HepG2 (cell line): ENCODE data around the gene LZTR1. TPM values are rescaled to one million over a fixed set of nuclear protein-coding genes. Genes with fewer than 3 reads are reported as not detected.

ENCODE experiments used
- CBX1 ChIP-seq: IDR thresholded peaks from one replicate; pipeline ENCODE4 v1.6.1; 2016; ENCODE audit warnings: antibody characterized with exemption, low read depth
- CENPT ChIP-seq: sonication (generic); formaldehyde crosslinking; IDR thresholded peaks from 2 replicates; pipeline ENCODE4 v1.8.0; 2022; ENCODE audit warnings: low read depth, mild to moderate bottlenecking, moderate library complexity, missing genetic modification reagents
- DZIP1 ChIP-seq: sonication (generic); formaldehyde crosslinking; IDR thresholded peaks from 2 replicates; pipeline ENCODE4 v1.5.0; 2020; ENCODE audit warnings: mild to moderate bottlenecking, missing genetic modification reagents
- FIP1L1 ChIP-seq: fragments of 200-400 bp; formaldehyde crosslinking; IDR thresholded peaks from 2 replicates; pipeline ENCODE4 v1.6.1; 2018; ENCODE audit warnings: low read depth, mild to moderate bottlenecking, low read length, moderate library complexity, borderline replicate concordance; ENCODE audit not compliant: insufficient read depth
- KDM6A ChIP-seq: IDR thresholded peaks from 2 replicates; pipeline ENCODE4 v1.6.1; 2016; ENCODE audit warnings: low read depth
- NFYB ChIP-seq: sonication (generic); formaldehyde crosslinking; IDR thresholded peaks from 2 replicates; pipeline ENCODE4 v1.4.0; 2020; ENCODE audit warnings: missing genetic modification reagents
- SIX4 ChIP-seq: sonication (generic); formaldehyde crosslinking; IDR thresholded peaks from 2 replicates; pipeline ENCODE4 v1.4.0; 2020; ENCODE audit warnings: missing genetic modification reagents
- SNAPC4 ChIP-seq: sonication (generic); formaldehyde crosslinking; IDR thresholded peaks from 2 replicates; pipeline ENCODE4 v1.4.0; 2020; ENCODE audit warnings: mild to moderate bottlenecking, missing genetic modification reagents
- SP5 ChIP-seq: IDR thresholded peaks from 2 replicates; pipeline ENCODE4 v1.6.1; 2016; ENCODE audit warnings: low read depth, borderline replicate concordance
- SSRP1 ChIP-seq: IDR thresholded peaks from 2 replicates; pipeline ENCODE4 v1.6.1; 2016; ENCODE audit warnings: control low read depth
- TRIM22 ChIP-seq: fragments of 450-650 bp; IDR thresholded peaks from 2 replicates; pipeline ENCODE4 v1.6.1; 2017
- ZNF234 ChIP-seq: sonication (generic); formaldehyde crosslinking; conservative IDR thresholded peaks from 2 replicates; pipeline ENCODE4 v1.5.1; 2020; ENCODE audit warnings: mild to moderate bottlenecking, missing genetic modification reagents
- ZNF335 ChIP-seq: sonication (generic); formaldehyde crosslinking; IDR thresholded peaks from 2 replicates; pipeline ENCODE4 v1.4.0; 2020; ENCODE audit warnings: missing genetic modification reagents
- ZNF510 ChIP-seq: sonication (generic); formaldehyde crosslinking; IDR thresholded peaks from 2 replicates; pipeline ENCODE4 v1.4.0; 2020; ENCODE audit warnings: low read depth, mild to moderate bottlenecking, missing genetic modification reagents
- polyA plus RNA-seq, 8 experiments: library from polyadenylated mRNA; depleted of rRNA in 3 of 8; stranded (reverse) in 7 of 8; unstranded in 1 of 8; fragments of >200 nt; fragmentation: Illumina TruSeq in 4 of 8; extraction: Trizol in 4 of 8; gene quantifications; 2 replicates each; pipeline versions ENCODE4 v1.2.1 to v1.2.3, GENCODE V29; 2011 to 2016; ENCODE audit warnings: low read depth in 4 of 8, missing spikeins in 1 of 8, mixed read lengths in 1 of 8; ENCODE audit not compliant: insufficient read depth in 1 of 8
- total RNA-seq, 5 experiments: library from RNA; depleted of rRNA; stranded (reverse); fragments of >200 nt; fragmentation: Illumina TruSeq; extraction: Trizol; gene quantifications; 2 replicates each; pipeline ENCODE4 v1.2.3, GENCODE V29; 2016; ENCODE audit warnings: low read depth in 1 of 5
- TF ChIP-seq, protein P1 (sequence below): IDR thresholded peaks from 2 replicates; pipeline ENCODE4 v1.6.1; 2018; ENCODE audit warnings: missing genetic modification reagents
- TF ChIP-seq, protein P2 (sequence below): sonication (generic); formaldehyde crosslinking; IDR thresholded peaks from 2 replicates; pipeline ENCODE4 v1.4.0; 2020; ENCODE audit warnings: missing genetic modification reagents, borderline replicate concordance

LZTR1 gene
- total and polyA plus RNA-seq, 2 of the 13 experiments (the other 11 are each of a cell fraction or from before 2014, with no cell fraction given) = 21.8 to 22.4 TPM

GRCh38 chr22:21009638-21010425 lies 27.7 kb downstream of the LZTR1 start (continued):
- TF ChIP-seq TRIM22 = no peak
- TF ChIP-seq, protein P1, sequence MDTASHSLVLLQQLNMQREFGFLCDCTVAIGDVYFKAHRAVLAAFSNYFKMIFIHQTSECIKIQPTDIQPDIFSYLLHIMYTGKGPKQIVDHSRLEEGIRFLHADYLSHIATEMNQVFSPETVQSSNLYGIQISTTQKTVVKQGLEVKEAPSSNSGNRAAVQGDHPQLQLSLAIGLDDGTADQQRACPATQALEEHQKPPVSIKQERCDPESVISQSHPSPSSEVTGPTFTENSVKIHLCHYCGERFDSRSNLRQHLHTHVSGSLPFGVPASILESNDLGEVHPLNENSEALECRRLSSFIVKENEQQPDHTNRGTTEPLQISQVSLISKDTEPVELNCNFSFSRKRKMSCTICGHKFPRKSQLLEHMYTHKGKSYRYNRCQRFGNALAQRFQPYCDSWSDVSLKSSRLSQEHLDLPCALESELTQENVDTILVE (CRISPR knock-in tag) = peak; percentile 90
- TF ChIP-seq FIP1L1 = no peak
- 0 out of 2 replicates have a peak, but pooled peaks have one; percentile 42 for TF ChIP-seq ZNF510 (CRISPR knock-in tag)
- TF ChIP-seq KDM6A = no peak
- TF ChIP-seq, protein P2, sequence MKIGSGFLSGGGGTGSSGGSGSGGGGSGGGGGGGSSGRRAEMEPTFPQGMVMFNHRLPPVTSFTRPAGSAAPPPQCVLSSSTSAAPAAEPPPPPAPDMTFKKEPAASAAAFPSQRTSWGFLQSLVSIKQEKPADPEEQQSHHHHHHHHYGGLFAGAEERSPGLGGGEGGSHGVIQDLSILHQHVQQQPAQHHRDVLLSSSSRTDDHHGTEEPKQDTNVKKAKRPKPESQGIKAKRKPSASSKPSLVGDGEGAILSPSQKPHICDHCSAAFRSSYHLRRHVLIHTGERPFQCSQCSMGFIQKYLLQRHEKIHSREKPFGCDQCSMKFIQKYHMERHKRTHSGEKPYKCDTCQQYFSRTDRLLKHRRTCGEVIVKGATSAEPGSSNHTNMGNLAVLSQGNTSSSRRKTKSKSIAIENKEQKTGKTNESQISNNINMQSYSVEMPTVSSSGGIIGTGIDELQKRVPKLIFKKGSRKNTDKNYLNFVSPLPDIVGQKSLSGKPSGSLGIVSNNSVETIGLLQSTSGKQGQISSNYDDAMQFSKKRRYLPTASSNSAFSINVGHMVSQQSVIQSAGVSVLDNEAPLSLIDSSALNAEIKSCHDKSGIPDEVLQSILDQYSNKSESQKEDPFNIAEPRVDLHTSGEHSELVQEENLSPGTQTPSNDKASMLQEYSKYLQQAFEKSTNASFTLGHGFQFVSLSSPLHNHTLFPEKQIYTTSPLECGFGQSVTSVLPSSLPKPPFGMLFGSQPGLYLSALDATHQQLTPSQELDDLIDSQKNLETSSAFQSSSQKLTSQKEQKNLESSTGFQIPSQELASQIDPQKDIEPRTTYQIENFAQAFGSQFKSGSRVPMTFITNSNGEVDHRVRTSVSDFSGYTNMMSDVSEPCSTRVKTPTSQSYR (CRISPR knock-in tag) = 0 out of 2 replicates have a peak, but pooled peaks have one; percentile 58
- no peak for TF ChIP-seq SP5
- TF ChIP-seq CENPT (CRISPR knock-in tag) = no peak
- TF ChIP-seq SIX4 (CRISPR knock-in tag) = peak; percentile 67; the same call in 1 of the 2 replicates
- TF ChIP-seq ZNF335 (CRISPR knock-in tag) = peak; percentile 71; the same call in 1 of the 2 replicates
- TF ChIP-seq SNAPC4 = no peak
- no peak for TF ChIP-seq ZNF234
- no peak for TF ChIP-seq SSRP1 (CRISPR knock-in tag)
- no peak for TF ChIP-seq DZIP1 (CRISPR knock-in tag)
- TF ChIP-seq NFYB (CRISPR knock-in tag) = no peak
- no peak for TF ChIP-seq CBX1
